Measurements from ENCODE around the gene RNF44. TPM values are rescaled to one million over a fixed set of nuclear protein-coding genes. Genes with fewer than 3 reads are reported as not detected.
A peak's percentile ranks its signal among the peaks of the same experiment; 100 is the strongest.

Gene RNF44
- total RNA-seq, 1 donor from 2014 or later = 322 TPM

GRCh38 chr5:176524987-176525386 lies 12.2 kb downstream of the RNF44 start:
- H3K36me3 Mint-ChIP-seq (ENCODE audit: unreplicated experiment) = no peaks in the 10 kb centered on the region
- H3K27me3 Mint-ChIP-seq (ENCODE audit: unreplicated experiment) = peaks cover 2% of the 10 kb centered on the region
- no peak for TF ChIP-seq CTCF (IDR thresholded peaks at IDR 0.05; ENCODE audit: partially characterized antibody, unreplicated experiment)
- peaks cover 1% of the 10 kb centered on the region for H3K9me3 Mint-ChIP-seq (ENCODE audit: unreplicated experiment)
- no peak overlapping the region for H3K27ac Mint-ChIP-seq (ENCODE audit: unreplicated experiment)
- no peak overlapping the region for H3K4me3 Mint-ChIP-seq (ENCODE audit: unreplicated experiment)
- no peak for DNase-seq
- H3K4me1 Mint-ChIP-seq (ENCODE audit: low read depth, unreplicated experiment) = peaks cover 6% of the 10 kb centered on the region

- Mint-ChIP-seq H3K36me3 (ENCODE audit: unreplicated experiment) (no peaks in the 10 kb centered on the region), H3K4me1 (ENCODE audit: low read depth, unreplicated experiment) (peaks cover 6% of the 10 kb centered on the region), H3K9me3 (ENCODE audit: unreplicated experiment) (peaks cover 1% of the 10 kb centered on the region), H3K27me3 (ENCODE audit: unreplicated experiment) (peaks cover 2% of the 10 kb centered on the region), H3K27ac (ENCODE audit: unreplicated experiment) (no peak overlapping the region), H3K4me3 (ENCODE audit: unreplicated experiment) (no peak overlapping the region)
- DNase-seq = no peak
- TF ChIP-seq CTCF (IDR thresholded peaks at IDR 0.05; ENCODE audit: partially characterized antibody, unreplicated experiment) = no peak
Observed at GRCh38 chr5:176524138-176524537, 13.1 kb downstream of the RNF44 start.

GRCh38 chr5:176521699-176522263 lies 15.4 kb downstream of the RNF44 start:
- no peaks in the 10 kb centered on the region for H3K4me1 Mint-ChIP-seq (ENCODE audit: low read depth, unreplicated experiment)
- no peak for TF ChIP-seq CTCF (IDR thresholded peaks at IDR 0.05; ENCODE audit: partially characterized antibody, unreplicated experiment)
- H3K36me3 Mint-ChIP-seq (ENCODE audit: unreplicated experiment) = no peaks in the 10 kb centered on the region
- no peak overlapping the region for H3K4me3 Mint-ChIP-seq (ENCODE audit: unreplicated experiment)
- peaks cover 2% of the 10 kb centered on the region for H3K27me3 Mint-ChIP-seq (ENCODE audit: unreplicated experiment)
- no peak for DNase-seq
- H3K27ac Mint-ChIP-seq (ENCODE audit: unreplicated experiment) = no peak overlapping the region
- H3K9me3 Mint-ChIP-seq (ENCODE audit: unreplicated experiment) = peaks cover 1% of the 10 kb centered on the region

- H3K36me3 Mint-ChIP-seq (ENCODE audit: unreplicated experiment) = no peaks in the 10 kb centered on the region
- H3K9me3 Mint-ChIP-seq (ENCODE audit: unreplicated experiment) = peaks cover 1% of the 10 kb centered on the region
- TF ChIP-seq CTCF (IDR thresholded peaks at IDR 0.05; ENCODE audit: partially characterized antibody, unreplicated experiment) = no peak
- no peak overlapping the region for H3K4me3 Mint-ChIP-seq (ENCODE audit: unreplicated experiment)
- DNase-seq = no peak
- H3K27ac Mint-ChIP-seq (ENCODE audit: unreplicated experiment) = no peak overlapping the region
- peaks cover 2% of the 10 kb centered on the region for H3K27me3 Mint-ChIP-seq (ENCODE audit: unreplicated experiment)
- no peaks in the 10 kb centered on the region for H3K4me1 Mint-ChIP-seq (ENCODE audit: low read depth, unreplicated experiment)
Observed at GRCh38 chr5:176521286-176521685, 15.9 kb downstream of the RNF44 start.

GRCh38 chr5:176519810-176520720 lies 17.1 kb downstream of the RNF44 start:
- no peaks in the 10 kb centered on the region for H3K9me3 Mint-ChIP-seq (ENCODE audit: unreplicated experiment)
- peak overlapping the region; percentile 35 for H3K27ac Mint-ChIP-seq (ENCODE audit: unreplicated experiment)
- no peak for TF ChIP-seq CTCF (IDR thresholded peaks at IDR 0.05; ENCODE audit: partially characterized antibody, unreplicated experiment)
- peaks cover 2% of the 10 kb centered on the region for H3K27me3 Mint-ChIP-seq (ENCODE audit: unreplicated experiment)
- H3K4me3 Mint-ChIP-seq (ENCODE audit: unreplicated experiment) = no peak overlapping the region
- H3K36me3 Mint-ChIP-seq (ENCODE audit: unreplicated experiment) = no peaks in the 10 kb centered on the region
- no peaks in the 10 kb centered on the region for H3K4me1 Mint-ChIP-seq (ENCODE audit: low read depth, unreplicated experiment)
- DNase-seq = no peak

Measured in glutamatergic neuron (in vitro differentiated cells).